ENCODE results near the gene LMO1.

The LMO1 gene

GRCh38 chr11:8237453-8237852 is 26.2 kb downstream of the LMO1 start:
- no peak overlapping the region for H4K91ac ChIP-seq (ENCODE audit: low read depth, low read length)
- no peaks in the 10 kb centered on the region for H3K9me3 ChIP-seq (ENCODE audit: insufficient read depth, low read depth, low read length)
- no peak overlapping the region for H2BK12ac ChIP-seq (ENCODE audit: low read length)
- no peak overlapping the region for H3K4ac ChIP-seq (ENCODE audit: low read depth, low read length)
- no peaks in the 10 kb centered on the region for H3K27me3 ChIP-seq (ENCODE audit: insufficient read depth, low read length)
- peak overlapping the region; percentile 0 for H2AK5ac ChIP-seq (ENCODE audit: low read length)
- no peak overlapping the region for H3K9ac ChIP-seq (ENCODE audit: low read length)
- no peak overlapping the region for H3K23ac ChIP-seq (ENCODE audit: low read length)
- no peak overlapping the region for H3K27ac ChIP-seq (ENCODE audit: low read depth, low read length)
- peaks cover 23% of the 10 kb centered on the region for H3K79me1 ChIP-seq (ENCODE audit: low read length)
- no peak overlapping the region for H3K4me2 ChIP-seq (ENCODE audit: low read length)
- H4K12ac ChIP-seq (ENCODE audit: low read depth, low read length) = no peak overlapping the region
- H3K18ac ChIP-seq (ENCODE audit: low read length) = no peak overlapping the region
- H4K8ac ChIP-seq (ENCODE audit: low read depth, low read length) = no peak overlapping the region
- peak overlapping the region; percentile 18 for H3K4me3 ChIP-seq (ENCODE audit: low read depth, low read length)
- no peak overlapping the region for H2AFZ ChIP-seq (ENCODE audit: insufficient read depth, low read length, poor library complexity)
- WGBS (ENCODE audit: extremely low coverage, insufficient coverage, insufficient read length) = no CpG with 5 or more reads among the region's 10 CpGs
- H2BK5ac ChIP-seq (ENCODE audit: low read depth, low read length, poor library complexity) = no peak overlapping the region
- H3K79me2 ChIP-seq (ENCODE audit: control insufficient read depth, insufficient read depth, low read length, poor library complexity) = peaks cover 10% of the 10 kb centered on the region
- no peak overlapping the region for H3K14ac ChIP-seq (ENCODE audit: low read length)
- no peaks in the 10 kb centered on the region for H3K36me3 ChIP-seq (ENCODE audit: control insufficient read depth in 1 of 2, insufficient read depth in 2 of 2, low read length in 2 of 2)
- DNase-seq = no peak
- H2BK120ac ChIP-seq (ENCODE audit: insufficient read depth, low read length, poor library complexity) = no peak overlapping the region
- peaks cover 28 to 35% of the 10 kb centered on the region in 2 experiments for H3K4me1 ChIP-seq (ENCODE audit: control insufficient read depth in 1 of 2, insufficient read depth in 2 of 2, low read length in 2 of 2)

- H3K4me2 ChIP-seq (ENCODE audit: low read length) = no peak overlapping the region
- WGBS (ENCODE audit: extremely low coverage, insufficient coverage, insufficient read length) = no CpG with 5 or more reads among the region's 4 CpGs
These were observed 27.8 kb downstream of the LMO1 start for GRCh38 chr11:8235925-8236324.

GRCh38 chr11:8234910-8235309 is 28.8 kb downstream of the LMO1 start:
- H2AK5ac ChIP-seq (ENCODE audit: low read length) = peak overlapping the region; percentile 98
- H2BK12ac ChIP-seq (ENCODE audit: low read length) = peak overlapping the region; percentile 98
- peak overlapping the region; percentile 95 for H3K18ac ChIP-seq (ENCODE audit: low read length)
- H3K4me2 ChIP-seq (ENCODE audit: low read length) = no peak overlapping the region
- H3K79me1 ChIP-seq (ENCODE audit: low read length) = peaks cover 37% of the 10 kb centered on the region
- H3K14ac ChIP-seq (ENCODE audit: low read length) = peak overlapping the region; percentile 91
- WGBS (ENCODE audit: extremely low coverage, insufficient coverage, insufficient read length) = no CpG with 5 or more reads among the region's 3 CpGs
- H4K8ac ChIP-seq (ENCODE audit: low read depth, low read length) = peak overlapping the region; percentile 86
- H3K9ac ChIP-seq (ENCODE audit: low read length) = no peak overlapping the region
- peak overlapping the region; percentile 90 for H2BK5ac ChIP-seq (ENCODE audit: low read depth, low read length, poor library complexity)
- H4K12ac ChIP-seq (ENCODE audit: low read depth, low read length) = no peak overlapping the region
- peak overlapping the region; percentile 67 for H3K4ac ChIP-seq (ENCODE audit: low read depth, low read length)
- no peak overlapping the region for H2AFZ ChIP-seq (ENCODE audit: insufficient read depth, low read length, poor library complexity)
- H3K4me1 ChIP-seq (ENCODE audit: control insufficient read depth in 1 of 2, insufficient read depth in 2 of 2, low read length in 2 of 2) = peaks cover 35 to 44% of the 10 kb centered on the region in 2 experiments
- no peaks in the 10 kb centered on the region for H3K9me3 ChIP-seq (ENCODE audit: insufficient read depth, low read depth, low read length)
- peak overlapping the region; percentile 81 for H3K27ac ChIP-seq (ENCODE audit: low read depth, low read length)
- H3K79me2 ChIP-seq (ENCODE audit: control insufficient read depth, insufficient read depth, low read length, poor library complexity) = peaks cover 10% of the 10 kb centered on the region
- H3K36me3 ChIP-seq (ENCODE audit: control insufficient read depth in 1 of 2, insufficient read depth in 2 of 2, low read length in 2 of 2) = no peaks in the 10 kb centered on the region
- H4K91ac ChIP-seq (ENCODE audit: low read depth, low read length) = peak overlapping the region; percentile 99
- H2BK120ac ChIP-seq (ENCODE audit: insufficient read depth, low read length, poor library complexity) = peak overlapping the region; percentile 98
- DNase-seq = no peak
- no peaks in the 10 kb centered on the region for H3K27me3 ChIP-seq (ENCODE audit: insufficient read depth, low read length)
- no peak overlapping the region for H3K4me3 ChIP-seq (ENCODE audit: low read depth, low read length)
- H3K23ac ChIP-seq (ENCODE audit: low read length) = no peak overlapping the region

More at GRCh38 chr11:8235925-8236324, 27.8 kb downstream of the LMO1 start:
- no peak overlapping the region for H3K4me3 ChIP-seq (ENCODE audit: low read depth, low read length)
- no peak overlapping the region for H2AK5ac ChIP-seq (ENCODE audit: low read length)
- no peak overlapping the region for H3K23ac ChIP-seq (ENCODE audit: low read length)
- no peak overlapping the region for H2AFZ ChIP-seq (ENCODE audit: insufficient read depth, low read length, poor library complexity)
- H2BK12ac ChIP-seq (ENCODE audit: low read length) = peak overlapping the region; percentile 13
- no peak overlapping the region for H2BK5ac ChIP-seq (ENCODE audit: low read depth, low read length, poor library complexity)
- peaks cover 10% of the 10 kb centered on the region for H3K79me2 ChIP-seq (ENCODE audit: control insufficient read depth, insufficient read depth, low read length, poor library complexity)
- H4K12ac ChIP-seq (ENCODE audit: low read depth, low read length) = no peak overlapping the region
- no peaks in the 10 kb centered on the region for H3K36me3 ChIP-seq (ENCODE audit: control insufficient read depth in 1 of 2, insufficient read depth in 2 of 2, low read length in 2 of 2)
- peaks cover 37% of the 10 kb centered on the region for H3K79me1 ChIP-seq (ENCODE audit: low read length)
- H3K18ac ChIP-seq (ENCODE audit: low read length) = no peak overlapping the region
- no peaks in the 10 kb centered on the region for H3K27me3 ChIP-seq (ENCODE audit: insufficient read depth, low read length)
- no peak overlapping the region for H3K9ac ChIP-seq (ENCODE audit: low read length)
- no peak for DNase-seq
- peaks cover 35 to 42% of the 10 kb centered on the region in 2 experiments for H3K4me1 ChIP-seq (ENCODE audit: control insufficient read depth in 1 of 2, insufficient read depth in 2 of 2, low read length in 2 of 2)
- H3K27ac ChIP-seq (ENCODE audit: low read depth, low read length) = no peak overlapping the region
- H3K4ac ChIP-seq (ENCODE audit: low read depth, low read length) = no peak overlapping the region
- H4K8ac ChIP-seq (ENCODE audit: low read depth, low read length) = no peak overlapping the region
- H4K91ac ChIP-seq (ENCODE audit: low read depth, low read length) = no peak overlapping the region
- no peak overlapping the region for H2BK120ac ChIP-seq (ENCODE audit: insufficient read depth, low read length, poor library complexity)
- H3K9me3 ChIP-seq (ENCODE audit: insufficient read depth, low read depth, low read length) = no peaks in the 10 kb centered on the region
- H3K14ac ChIP-seq (ENCODE audit: low read length) = no peak overlapping the region

GRCh38 chr11:8234425-8234821 is 29.3 kb downstream of the LMO1 start:
- no peak overlapping the region for H3K9ac ChIP-seq (ENCODE audit: low read length)
- H2BK5ac ChIP-seq (ENCODE audit: low read depth, low read length, poor library complexity) = peak overlapping the region; percentile 90
- H3K27me3 ChIP-seq (ENCODE audit: insufficient read depth, low read length) = no peaks in the 10 kb centered on the region
- H4K12ac ChIP-seq (ENCODE audit: low read depth, low read length) = no peak overlapping the region
- peak overlapping the region; percentile 95 for H3K18ac ChIP-seq (ENCODE audit: low read length)
- no peak overlapping the region for H3K4me3 ChIP-seq (ENCODE audit: low read depth, low read length)
- no peaks in the 10 kb centered on the region for H3K9me3 ChIP-seq (ENCODE audit: insufficient read depth, low read depth, low read length)
- H3K27ac ChIP-seq (ENCODE audit: low read depth, low read length) = peak overlapping the region; percentile 81
- H2AK5ac ChIP-seq (ENCODE audit: low read length) = peak overlapping the region; percentile 98
- H3K4ac ChIP-seq (ENCODE audit: low read depth, low read length) = peak overlapping the region; percentile 67
- WGBS (ENCODE audit: extremely low coverage, insufficient coverage, insufficient read length) = no CpG with 5 or more reads among the region's 5 CpGs
- H3K79me1 ChIP-seq (ENCODE audit: low read length) = peaks cover 37% of the 10 kb centered on the region
- H3K79me2 ChIP-seq (ENCODE audit: control insufficient read depth, insufficient read depth, low read length, poor library complexity) = peaks cover 10% of the 10 kb centered on the region
- H3K36me3 ChIP-seq (ENCODE audit: control insufficient read depth in 1 of 2, insufficient read depth in 2 of 2, low read length in 2 of 2) = no peaks in the 10 kb centered on the region
- peak overlapping the region; percentile 98 for H2BK120ac ChIP-seq (ENCODE audit: insufficient read depth, low read length, poor library complexity)
- no peak for DNase-seq
- peak overlapping the region; percentile 3 for H3K4me2 ChIP-seq (ENCODE audit: low read length)
- peak overlapping the region; percentile 99 for H4K91ac ChIP-seq (ENCODE audit: low read depth, low read length)
- H2BK12ac ChIP-seq (ENCODE audit: low read length) = peak overlapping the region; percentile 98
- H4K8ac ChIP-seq (ENCODE audit: low read depth, low read length) = peak overlapping the region; percentile 86
- no peak overlapping the region for H3K23ac ChIP-seq (ENCODE audit: low read length)
- peak overlapping the region; percentile 91 for H3K14ac ChIP-seq (ENCODE audit: low read length)
- H2AFZ ChIP-seq (ENCODE audit: insufficient read depth, low read length, poor library complexity) = peak overlapping the region; percentile 70
- peaks cover 35 to 44% of the 10 kb centered on the region in 2 experiments for H3K4me1 ChIP-seq (ENCODE audit: control insufficient read depth in 1 of 2, insufficient read depth in 2 of 2, low read length in 2 of 2)

All from trophoblast cell (in vitro differentiated cells and primary cell).